ENCODE results near the gene TADA3.

DNA sequence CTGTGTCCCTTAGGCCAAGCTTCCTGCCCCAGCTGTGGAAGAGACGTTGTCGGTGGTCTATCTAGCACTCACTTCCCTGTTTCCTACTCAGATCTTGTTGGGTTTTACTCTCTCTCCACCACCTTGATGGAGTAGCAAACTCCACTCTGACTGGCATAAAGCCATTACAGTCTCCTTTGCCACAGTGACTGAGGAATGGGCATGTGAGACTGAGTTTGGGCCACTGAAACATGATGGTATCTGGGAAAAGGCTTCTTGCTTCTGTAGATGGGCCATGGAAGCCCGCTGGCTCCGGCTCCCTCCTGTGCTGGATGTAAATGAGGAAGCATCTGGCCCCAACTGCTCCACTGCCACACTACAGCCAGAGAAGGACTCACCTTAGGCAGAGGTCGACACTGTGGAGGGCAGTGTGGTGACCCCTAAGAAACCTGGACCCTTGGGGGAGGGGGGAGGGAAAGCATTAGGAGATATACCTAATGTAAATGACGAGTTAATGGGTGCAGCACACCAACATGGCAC lies 13.1 kb downstream of the TADA3 start:
- TF ChIP-seq, protein P1, sequence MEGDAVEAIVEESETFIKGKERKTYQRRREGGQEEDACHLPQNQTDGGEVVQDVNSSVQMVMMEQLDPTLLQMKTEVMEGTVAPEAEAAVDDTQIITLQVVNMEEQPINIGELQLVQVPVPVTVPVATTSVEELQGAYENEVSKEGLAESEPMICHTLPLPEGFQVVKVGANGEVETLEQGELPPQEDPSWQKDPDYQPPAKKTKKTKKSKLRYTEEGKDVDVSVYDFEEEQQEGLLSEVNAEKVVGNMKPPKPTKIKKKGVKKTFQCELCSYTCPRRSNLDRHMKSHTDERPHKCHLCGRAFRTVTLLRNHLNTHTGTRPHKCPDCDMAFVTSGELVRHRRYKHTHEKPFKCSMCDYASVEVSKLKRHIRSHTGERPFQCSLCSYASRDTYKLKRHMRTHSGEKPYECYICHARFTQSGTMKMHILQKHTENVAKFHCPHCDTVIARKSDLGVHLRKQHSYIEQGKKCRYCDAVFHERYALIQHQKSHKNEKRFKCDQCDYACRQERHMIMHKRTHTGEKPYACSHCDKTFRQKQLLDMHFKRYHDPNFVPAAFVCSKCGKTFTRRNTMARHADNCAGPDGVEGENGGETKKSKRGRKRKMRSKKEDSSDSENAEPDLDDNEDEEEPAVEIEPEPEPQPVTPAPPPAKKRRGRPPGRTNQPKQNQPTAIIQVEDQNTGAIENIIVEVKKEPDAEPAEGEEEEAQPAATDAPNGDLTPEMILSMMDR (IDR thresholded peaks at IDR 0.05) = no peak
- no peak for TF ChIP-seq POLR2A (IDR thresholded peaks at IDR 0.05)

Measured in right lobe of liver (tissue), 4 donors.